ENCODE measurements around the gene KCNQ1.

DNA sequence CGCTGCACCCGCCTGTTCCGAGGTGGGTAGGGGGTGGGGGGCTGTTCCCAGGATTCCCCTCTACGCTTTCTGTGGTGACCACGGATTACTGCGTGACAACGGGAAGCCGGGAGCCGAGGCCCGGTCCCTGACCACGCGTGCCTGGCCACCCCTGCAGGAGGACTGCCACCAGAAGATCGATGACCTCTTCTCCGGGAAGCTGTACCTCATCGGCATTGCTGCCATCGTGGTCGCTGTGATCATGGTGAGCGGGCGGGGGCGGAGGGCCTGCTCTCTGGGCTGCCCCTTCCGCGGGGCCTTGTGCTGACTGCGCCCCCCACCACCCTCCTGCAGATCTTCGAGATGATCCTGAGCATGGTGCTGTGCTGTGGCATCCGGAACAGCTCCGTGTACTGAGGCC is 48.3 kb upstream of the KCNQ1 start:
- TF ChIP-seq, protein P1, sequence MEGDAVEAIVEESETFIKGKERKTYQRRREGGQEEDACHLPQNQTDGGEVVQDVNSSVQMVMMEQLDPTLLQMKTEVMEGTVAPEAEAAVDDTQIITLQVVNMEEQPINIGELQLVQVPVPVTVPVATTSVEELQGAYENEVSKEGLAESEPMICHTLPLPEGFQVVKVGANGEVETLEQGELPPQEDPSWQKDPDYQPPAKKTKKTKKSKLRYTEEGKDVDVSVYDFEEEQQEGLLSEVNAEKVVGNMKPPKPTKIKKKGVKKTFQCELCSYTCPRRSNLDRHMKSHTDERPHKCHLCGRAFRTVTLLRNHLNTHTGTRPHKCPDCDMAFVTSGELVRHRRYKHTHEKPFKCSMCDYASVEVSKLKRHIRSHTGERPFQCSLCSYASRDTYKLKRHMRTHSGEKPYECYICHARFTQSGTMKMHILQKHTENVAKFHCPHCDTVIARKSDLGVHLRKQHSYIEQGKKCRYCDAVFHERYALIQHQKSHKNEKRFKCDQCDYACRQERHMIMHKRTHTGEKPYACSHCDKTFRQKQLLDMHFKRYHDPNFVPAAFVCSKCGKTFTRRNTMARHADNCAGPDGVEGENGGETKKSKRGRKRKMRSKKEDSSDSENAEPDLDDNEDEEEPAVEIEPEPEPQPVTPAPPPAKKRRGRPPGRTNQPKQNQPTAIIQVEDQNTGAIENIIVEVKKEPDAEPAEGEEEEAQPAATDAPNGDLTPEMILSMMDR (IDR thresholded peaks at IDR 0.05): no peak
- TF ChIP-seq POLR2A (IDR thresholded peaks at IDR 0.05): no peak
